Stimulated activated CD4-positive, alpha-beta T cell treated with anti-CD3 and anti-CD28 coated beads, Interleukin-15, amount 100 ng/mL, for 48 hours (primary cell): ENCODE measurements around the gene ATG9B.
"Not testable (repeated sequence)": the region's sequence is repeated elsewhere in the genome, so short reads cannot be mapped to it uniquely, and the experiment has no call there.

Experiments used
- DNase-seq, 2 donors: peaks; one replicate each; pipeline ENCODE4 v3.0.0-alpha.2; 2020; ENCODE audit warnings: low read depth in 2 of 2

The ATG9B gene

GRCh38 chr7:151035026-151035717 is 10.9 kb upstream of the ATG9B start:
- DNase-seq: no peak

GRCh38 chr7:151034312-151035025 is 10.2 kb upstream of the ATG9B start:
- DNase-seq: no peak

- DNase-seq: no peak
These were observed 9.6 kb upstream of the ATG9B start for GRCh38 chr7:151033864-151034249.

GRCh38 chr7:151032936-151033863 is 8.9 kb upstream of the ATG9B start:
- DNase-seq: no peak

GRCh38 chr7:151031011-151031410 is 6.7 kb upstream of the ATG9B start:
- DNase-seq: no peak

GRCh38 chr7:151028948-151029501 is 4.7 kb upstream of the ATG9B start:
- no peak for DNase-seq

- DNase-seq: peak; percentile 96 to 97
These were observed 4.0 kb upstream of the ATG9B start, which contains the start of gene ABCB8 for GRCh38 chr7:151028131-151028947. TSS of gene ABCB8 (plus strand) at chr7:151028450. CDS start at chr7:151028516, 66 bp downstream.

- not testable (repeated sequence) for DNase-seq
These were observed 3.4 kb upstream of the ATG9B start for GRCh38 chr7:151027728-151028130.

- not testable (repeated sequence) for DNase-seq
These were observed 2.8 kb upstream of the ATG9B start for GRCh38 chr7:151026771-151027727.

GRCh38 chr7:151025924-151026671 is 1.8 kb upstream of the ATG9B start:
- no peak for DNase-seq

GRCh38 chr7:151023232-151023631 is 1.1 kb downstream of the ATG9B start:
- no peak for DNase-seq

GRCh38 chr7:151020231-151020630 is 4.1 kb downstream of the ATG9B start:
- no peak for DNase-seq

- no peak for DNase-seq
These were observed 5.2 kb downstream of the ATG9B start for GRCh38 chr7:151019130-151019447.

GRCh38 chr7:151018421-151019129 is 5.7 kb downstream of the ATG9B start:
- DNase-seq: no peak

GRCh38 chr7:151017953-151018420 is 6.3 kb downstream of the ATG9B start:
- peak; percentile 71 to 78 for DNase-seq

- DNase-seq: no peak
These were observed 6.8 kb downstream of the ATG9B start for GRCh38 chr7:151017370-151017952.

GRCh38 chr7:151016942-151017341 is 7.4 kb downstream of the ATG9B start:
- DNase-seq: no peak

GRCh38 chr7:151016505-151016904 is 7.8 kb downstream of the ATG9B start:
- DNase-seq: no peak
